ENCODE measurements around the gene GSX2.

DNA sequence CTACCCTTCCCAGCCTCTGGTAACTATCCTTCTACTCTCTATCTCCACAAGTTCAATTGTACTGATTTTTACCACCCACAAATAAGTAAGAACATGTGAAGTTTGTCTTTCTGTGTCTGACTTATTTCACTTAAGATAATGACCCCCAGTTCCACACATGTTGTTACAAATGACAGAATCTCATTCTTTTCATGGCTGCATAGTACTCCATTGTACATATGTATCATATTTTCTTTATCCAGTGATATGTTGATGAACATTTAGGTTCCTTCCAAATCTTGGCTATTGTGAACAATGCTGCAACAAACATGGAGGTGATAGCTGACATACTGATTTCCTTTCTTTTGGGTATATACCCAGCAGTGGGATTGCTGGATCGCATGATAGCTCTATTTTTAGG, 27.7 kb downstream of the GSX2 start:
- TF ChIP-seq CTCF (IDR thresholded peaks at IDR 0.05; ENCODE audit: insufficient read depth, low read length, poor library complexity, severe bottlenecking) (no peak), EZH2phosphoT487 (conservative IDR thresholded peaks at IDR 0.05; ENCODE audit: low read length) (no peak)

Measured in SU-DHL-6 (cell line).